ENCODE data around the gene ELP4.
"Not testable (repeated sequence)": the region's sequence is repeated elsewhere in the genome, so short reads cannot be mapped to it uniquely, and the experiment has no call there.

The ELP4 gene

GRCh38 chr11:31480930-31481329 is 28.6 kb upstream of the ELP4 start:
- TF ChIP-seq, protein P1, sequence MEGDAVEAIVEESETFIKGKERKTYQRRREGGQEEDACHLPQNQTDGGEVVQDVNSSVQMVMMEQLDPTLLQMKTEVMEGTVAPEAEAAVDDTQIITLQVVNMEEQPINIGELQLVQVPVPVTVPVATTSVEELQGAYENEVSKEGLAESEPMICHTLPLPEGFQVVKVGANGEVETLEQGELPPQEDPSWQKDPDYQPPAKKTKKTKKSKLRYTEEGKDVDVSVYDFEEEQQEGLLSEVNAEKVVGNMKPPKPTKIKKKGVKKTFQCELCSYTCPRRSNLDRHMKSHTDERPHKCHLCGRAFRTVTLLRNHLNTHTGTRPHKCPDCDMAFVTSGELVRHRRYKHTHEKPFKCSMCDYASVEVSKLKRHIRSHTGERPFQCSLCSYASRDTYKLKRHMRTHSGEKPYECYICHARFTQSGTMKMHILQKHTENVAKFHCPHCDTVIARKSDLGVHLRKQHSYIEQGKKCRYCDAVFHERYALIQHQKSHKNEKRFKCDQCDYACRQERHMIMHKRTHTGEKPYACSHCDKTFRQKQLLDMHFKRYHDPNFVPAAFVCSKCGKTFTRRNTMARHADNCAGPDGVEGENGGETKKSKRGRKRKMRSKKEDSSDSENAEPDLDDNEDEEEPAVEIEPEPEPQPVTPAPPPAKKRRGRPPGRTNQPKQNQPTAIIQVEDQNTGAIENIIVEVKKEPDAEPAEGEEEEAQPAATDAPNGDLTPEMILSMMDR (IDR thresholded peaks at IDR 0.05; ENCODE audit: insufficient read depth, low read depth, low read length, missing control alignments): no peak
- no peak for DNase-seq (ENCODE audit: low read depth)
- H3K4me3 ChIP-seq (ENCODE audit: low read length): no peak overlapping the region

GRCh38 chr11:31484497-31484896 is 25.1 kb upstream of the ELP4 start:
- TF ChIP-seq, protein P1 (IDR thresholded peaks at IDR 0.05; ENCODE audit: insufficient read depth, low read depth, low read length, missing control alignments): no peak
- no peak overlapping the region for H3K4me3 ChIP-seq (ENCODE audit: low read length)
- DNase-seq (ENCODE audit: low read depth): no peak

DNA sequence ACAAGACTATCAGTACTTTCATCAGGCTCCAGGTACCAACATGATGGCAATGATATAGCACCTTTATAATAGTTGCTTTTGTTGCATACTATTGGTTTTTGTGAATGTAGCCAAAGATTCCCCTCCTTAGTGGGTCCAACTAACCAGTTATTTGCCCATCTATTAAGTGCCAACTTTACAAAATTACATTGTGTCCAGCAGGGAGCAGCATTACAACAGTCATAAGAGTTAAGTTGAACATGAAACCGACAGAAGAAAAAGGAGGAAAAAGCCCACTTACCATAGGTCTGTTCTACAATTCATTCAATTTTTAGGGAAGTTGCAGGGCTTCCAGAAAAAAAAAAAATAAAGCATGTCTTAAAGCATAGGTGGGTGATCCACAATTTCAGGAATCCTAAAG is 21.7 kb upstream of the ELP4 start:
- no peak overlapping the region for H3K4me3 ChIP-seq (ENCODE audit: low read length)
- DNase-seq (ENCODE audit: low read depth): peak; percentile 59
- TF ChIP-seq, protein P1 (IDR thresholded peaks at IDR 0.05; ENCODE audit: insufficient read depth, low read depth, low read length, missing control alignments): peak; percentile 50

DNA sequence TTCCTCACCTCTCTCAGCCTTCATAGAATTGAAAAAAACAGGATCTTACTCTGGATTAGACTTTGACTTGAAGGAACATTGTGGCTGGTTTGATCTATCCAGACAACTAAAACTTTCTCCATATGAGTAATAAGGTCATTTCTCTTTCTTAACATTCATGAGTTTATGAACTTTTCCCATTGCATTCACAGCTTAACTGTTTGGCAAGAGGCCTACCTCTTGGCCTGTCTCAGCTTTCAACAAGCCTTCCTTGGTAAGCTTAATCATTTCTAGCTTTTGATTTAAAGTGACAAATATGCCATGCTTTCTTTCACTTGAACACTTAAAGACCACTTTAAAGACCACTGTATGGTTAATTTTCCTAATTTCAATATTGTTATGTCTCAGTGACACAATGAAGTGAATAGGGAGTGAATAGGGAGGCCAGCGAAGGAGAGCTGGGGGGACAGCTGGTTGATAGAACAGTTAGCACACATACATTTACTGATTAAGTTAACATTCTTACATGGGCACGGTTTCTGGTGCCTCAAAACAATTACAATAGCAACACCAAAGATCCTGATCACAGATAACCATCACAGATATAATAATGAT is 17.1 kb upstream of the ELP4 start:
- no peak overlapping the region for H3K4me3 ChIP-seq (ENCODE audit: low read length)
- no peak for DNase-seq (ENCODE audit: low read depth)
- TF ChIP-seq, protein P1 (IDR thresholded peaks at IDR 0.05; ENCODE audit: insufficient read depth, low read depth, low read length, missing control alignments): no peak

DNA sequence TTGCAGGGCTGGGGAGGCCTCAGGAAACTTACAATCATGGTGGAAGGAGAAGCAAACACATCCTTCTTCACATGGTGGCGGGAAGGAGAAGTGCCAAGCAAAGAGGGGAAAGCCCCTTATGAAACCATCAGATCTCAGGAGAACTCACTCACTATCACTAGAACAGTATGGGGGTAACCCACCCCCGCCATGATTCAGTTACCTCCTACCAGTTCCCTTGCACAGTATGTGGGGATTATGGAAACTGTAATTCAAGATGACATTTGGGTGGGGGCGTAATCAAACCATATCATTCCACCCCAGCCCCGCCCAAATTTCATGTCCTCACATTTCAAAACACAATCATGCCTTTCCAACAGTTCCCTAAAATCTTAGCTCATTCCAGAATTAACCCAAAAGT is 16.3 kb upstream of the ELP4 start:
- TF ChIP-seq, protein P1 (IDR thresholded peaks at IDR 0.05; ENCODE audit: insufficient read depth, low read depth, low read length, missing control alignments): no peak
- H3K4me3 ChIP-seq (ENCODE audit: low read length): no peak overlapping the region
- no peak for DNase-seq (ENCODE audit: low read depth)

DNA sequence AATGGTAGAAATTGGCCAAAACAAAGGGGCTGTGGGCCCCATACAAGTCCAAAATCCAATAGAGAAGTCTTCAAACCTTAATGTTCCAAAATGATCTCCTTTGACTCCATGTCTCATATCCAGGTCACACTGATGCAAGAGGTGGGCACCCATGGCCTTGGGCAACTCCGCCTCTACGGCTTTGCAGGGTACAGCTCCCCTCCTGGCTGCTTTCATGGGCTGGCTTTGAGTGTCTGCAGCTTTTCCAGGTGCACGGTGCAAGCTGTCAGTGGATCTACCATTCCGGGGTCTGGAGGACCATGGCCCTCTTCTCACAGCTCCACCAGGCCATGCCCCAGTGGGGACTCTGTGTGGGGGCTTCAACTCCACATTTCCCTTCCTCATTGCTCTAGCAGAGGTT is 15.8 kb upstream of the ELP4 start:
- H3K4me3 ChIP-seq (ENCODE audit: low read length); DNase-seq (ENCODE audit: low read depth): not testable (repeated sequence)

- no peak for DNase-seq (ENCODE audit: low read depth)
- TF ChIP-seq, protein P1 (IDR thresholded peaks at IDR 0.05; ENCODE audit: insufficient read depth, low read depth, low read length, missing control alignments): no peak
- H3K4me3 ChIP-seq (ENCODE audit: low read length): no peak overlapping the region
Observed at GRCh38 chr11:31499576-31500178, 9.9 kb upstream of the ELP4 start.
